H9 (cell line): Measurements from ENCODE around the gene NR1H2. TPM values are rescaled to one million over a fixed set of nuclear protein-coding genes. Genes with fewer than 3 reads are reported as not detected.
A peak's percentile ranks its signal among the peaks of the same experiment; 100 is the strongest.

Experiments
- DNase-seq: peaks from one replicate; pipeline ENCODE4 v3.0.0-alpha.2; 2017
- H2AFZ ChIP-seq: one replicate; pipeline ENCODE4 v1.6.1; 2013; ENCODE audit warnings: mild to moderate bottlenecking, low read length, control low read depth, moderate library complexity
- H2AK5ac ChIP-seq: 2 replicates; pipeline ENCODE4 v1.6.1; 2013; ENCODE audit warnings: low read length, control low read depth, mixed read lengths; ENCODE audit not compliant: insufficient read length
- H2BK120ac ChIP-seq: one replicate; pipeline ENCODE4 v1.6.1; 2013; ENCODE audit warnings: low read depth, mild to moderate bottlenecking, low read length, control low read depth, inconsistent platforms; ENCODE audit not compliant: poor library complexity, severe bottlenecking
- H2BK12ac ChIP-seq: 2 replicates; pipeline ENCODE4 v1.6.1; 2013; ENCODE audit warnings: low read length, control low read depth, mixed read lengths, low read depth; ENCODE audit not compliant: insufficient read length
- H2BK15ac ChIP-seq: 2 replicates; pipeline ENCODE4 v1.6.1; 2013; ENCODE audit warnings: low read depth, low read length, control low read depth
- H2BK20ac ChIP-seq: one replicate; pipeline ENCODE4 v1.6.1; 2013; ENCODE audit warnings: low read depth, mild to moderate bottlenecking, low read length, control low read depth, inconsistent platforms; ENCODE audit not compliant: poor library complexity, severe bottlenecking
- H2BK5ac ChIP-seq: 2 replicates; pipeline ENCODE4 v1.6.1; 2013; ENCODE audit warnings: low read length, control low read depth, mixed read lengths; ENCODE audit not compliant: insufficient read length
- H3K14ac ChIP-seq: 2 replicates; pipeline ENCODE4 v1.6.1; 2013; ENCODE audit warnings: low read length, control low read depth; ENCODE audit not compliant: insufficient read depth
- H3K18ac ChIP-seq: 2 replicates; pipeline ENCODE4 v1.6.1; 2013; ENCODE audit warnings: low read depth, mild to moderate bottlenecking, mixed read lengths, low read length, control low read depth; ENCODE audit not compliant: insufficient read length
- H3K23ac ChIP-seq: 2 replicates; pipeline ENCODE4 v1.6.1; 2013; ENCODE audit warnings: low read length, control low read depth, mixed read lengths, low read depth; ENCODE audit not compliant: insufficient read length
- H3K23me2 ChIP-seq: 2 replicates; pipeline ENCODE4 v1.6.1; 2013; ENCODE audit warnings: low read depth, mild to moderate bottlenecking, mixed read lengths, low read length, control low read depth; ENCODE audit not compliant: insufficient read length, poor library complexity, severe bottlenecking
- H3K27ac ChIP-seq: 2 replicates; pipeline ENCODE4 v1.5.1; 2013; ENCODE audit warnings: low read length, control low read depth, mixed read lengths, low read depth; ENCODE audit not compliant: insufficient read length
- H3K27me3 ChIP-seq: 2 replicates; pipeline ENCODE4 v1.6.1; 2013; ENCODE audit warnings: low read length, control low read depth, inconsistent platforms; ENCODE audit not compliant: insufficient read depth
- H3K4ac ChIP-seq: 2 replicates; pipeline ENCODE4 v1.6.1; 2013; ENCODE audit warnings: low read depth, mild to moderate bottlenecking, control low read depth, inconsistent platforms, low read length, moderate library complexity
- H3K4me1 ChIP-seq: 2 replicates; pipeline ENCODE4 v1.6.1; 2013; ENCODE audit warnings: low read length, control low read depth, inconsistent platforms; ENCODE audit not compliant: insufficient read depth
- H3K4me2 ChIP-seq: 2 replicates; pipeline ENCODE4 v1.6.1; 2013; ENCODE audit warnings: low read length, control low read depth, mixed read lengths; ENCODE audit not compliant: insufficient read length, insufficient read depth
- H3K56ac ChIP-seq: 2 replicates; pipeline ENCODE4 v1.6.1; 2013; ENCODE audit warnings: low read depth, mild to moderate bottlenecking, mixed read lengths, low read length, control low read depth; ENCODE audit not compliant: insufficient read length
- H3K79me1 ChIP-seq: 2 replicates; pipeline ENCODE4 v1.6.1; 2013; ENCODE audit warnings: low read depth, mild to moderate bottlenecking, moderate library complexity, low read length, control low read depth, inconsistent platforms; ENCODE audit not compliant: insufficient read depth, poor library complexity, severe bottlenecking
- H3K79me2 ChIP-seq: 2 replicates; pipeline ENCODE4 v1.6.1; 2013; ENCODE audit warnings: low read length, control low read depth, inconsistent platforms; ENCODE audit not compliant: insufficient read depth
- H3K9ac ChIP-seq: 2 replicates; pipeline ENCODE4 v1.6.1; 2013; ENCODE audit warnings: low read length, control low read depth, mixed read lengths; ENCODE audit not compliant: insufficient read length; ENCODE audit errors: extremely low read depth
- H3K9me3 ChIP-seq: one replicate; pipeline ENCODE4 v1.6.1; 2013; ENCODE audit warnings: low read depth, low read length, inconsistent platforms; ENCODE audit not compliant: control insufficient read depth
- H3T11ph ChIP-seq: one replicate; pipeline ENCODE4 v1.6.1; 2013; ENCODE audit warnings: mild to moderate bottlenecking, low read length, control low read depth, inconsistent platforms
- H4K20me1 ChIP-seq: one replicate; pipeline ENCODE4 v1.6.1; 2013; ENCODE audit not compliant: control insufficient read depth, insufficient read length, insufficient read depth
- H4K5ac ChIP-seq: 2 replicates; pipeline ENCODE4 v1.6.1; 2013; ENCODE audit warnings: low read depth, mild to moderate bottlenecking, mixed read lengths, low read length, control low read depth; ENCODE audit not compliant: insufficient read length
- H4K8ac ChIP-seq: replicated peaks from 2 replicates; pipeline ENCODE4 v1.6.1; 2013; ENCODE audit warnings: low read length, control low read depth, mixed read lengths, low read depth; ENCODE audit not compliant: insufficient read length
- H4K91ac ChIP-seq: 2 replicates; pipeline ENCODE4 v1.6.1; 2013; ENCODE audit warnings: low read depth, mild to moderate bottlenecking, moderate library complexity, mixed read lengths, low read length, control low read depth; ENCODE audit not compliant: insufficient read length
- H3K27ac Mint-ChIP-seq, 3 experiments: 2 replicates in 2 of 3; 3 replicates in 1 of 3; pipeline ENCODE4 v1.8.0; 2020 to 2021; ENCODE audit warnings: mixed read lengths in 3 of 3, mild to moderate bottlenecking in 1 of 3, moderate library complexity in 1 of 3
- H3K27me3 Mint-ChIP-seq: 2 replicates; pipeline ENCODE4 v1.8.0; 2021; ENCODE audit warnings: low read depth, mild to moderate bottlenecking, moderate library complexity, mixed read lengths
- H3K36me3 Mint-ChIP-seq, 3 experiments: 2 replicates in 2 of 3; 3 replicates in 1 of 3; pipeline ENCODE4 v1.8.0; 2020 to 2021; ENCODE audit warnings: low read depth in 3 of 3, mixed read lengths in 3 of 3; ENCODE audit not compliant: insufficient read depth in 1 of 3
- H3K4me1 Mint-ChIP-seq, 2 experiments: 2 replicates each; pipeline ENCODE4 v1.8.0; 2020; ENCODE audit warnings: mixed read lengths in 2 of 2
- H3K4me3 Mint-ChIP-seq, 2 experiments: 2 replicates in 1 of 2; 3 replicates in 1 of 2; pipeline ENCODE4 v1.8.0; 2020 to 2021; ENCODE audit warnings: mild to moderate bottlenecking in 2 of 2, mixed read lengths in 2 of 2, moderate library complexity in 1 of 2
- H3K9me3 Mint-ChIP-seq, 2 experiments: 2 replicates in 1 of 2; 3 replicates in 1 of 2; pipeline ENCODE4 v1.8.0; 2020; ENCODE audit warnings: mild to moderate bottlenecking in 2 of 2, mixed read lengths in 2 of 2, moderate library complexity in 1 of 2
- CTCF ChIP-seq: fragments of 200-600 bp; sonication (generic); conservative IDR thresholded peaks from 3 replicates; pipeline ENCODE4 v1.8.0; 2021; ENCODE audit warnings: antibody characterized with exemption, mild to moderate bottlenecking
- WGBS: extraction: QIAGEN DNeasy Blood & Tissue Kit; methylation state at CpG from one replicate; pipeline ENCODE4 v1.1.7; 2013; ENCODE audit warnings: missing lambda C conversion rate, low lambda C conversion rate, mixed read lengths; ENCODE audit not compliant: insufficient read length; ENCODE audit errors: extremely low coverage; 5-methylcytosine and 5-hydroxymethylcytosine counted together
- total RNA-seq: library from RNA; stranded (reverse); gene quantifications from 2 replicates; pipeline ENCODE4 v1.2.1, GENCODE V29; 2021

The NR1H2 gene
- total RNA-seq, 1 experiment from 2014 or later = 33.2 TPM

GRCh38 chr19:50379602-50380001 lies 3.3 kb downstream of the NR1H2 start:
- Histone ChIP-seq H3K14ac (no peak overlapping the region), H2BK5ac (no peak overlapping the region), H3K4me1 (no peaks in the 10 kb centered on the region), H2BK20ac (no peak overlapping the region), H3K9ac (no peak overlapping the region), H3K56ac (no peak overlapping the region), H3K27ac (no peak overlapping the region), H2AK5ac (no peak overlapping the region), H3K79me1 (no peaks in the 10 kb centered on the region), H3K4me2 (no peak overlapping the region), H4K91ac (no peak overlapping the region), H3K9me3 (no peaks in the 10 kb centered on the region), H2BK120ac (no peak overlapping the region), H4K8ac (no peak overlapping the region), H3K23me2 (peaks cover 7% of the 10 kb centered on the region), H2AFZ (no peak overlapping the region), H3K23ac (no peak overlapping the region), H3K4ac (no peak overlapping the region), H2BK12ac (no peak overlapping the region), H3K27me3 (no peaks in the 10 kb centered on the region), H4K20me1 (no peaks in the 10 kb centered on the region), H3K18ac (no peak overlapping the region), H3K79me2 (no peaks in the 10 kb centered on the region; the same call in 1 of the 2 replicates), H2BK15ac (no peak overlapping the region), H4K5ac (no peak overlapping the region), H3T11ph (no peak overlapping the region)
- peaks cover 0 to 4% of the 10 kb centered on the region in 2 experiments; a peak in 2 of 5 replicates for H3K9me3 Mint-ChIP-seq
- peak; percentile 16; the same call in 1 of the 3 replicates for TF ChIP-seq CTCF
- peaks cover 8 to 18% of the 10 kb centered on the region in 2 experiments for H3K4me1 Mint-ChIP-seq
- H3K36me3 Mint-ChIP-seq = peaks cover 26 to 45% (median 45%) of the 10 kb centered on the region in 3 experiments; a peak in 6 of 7 replicates
- peaks cover 3% of the 10 kb centered on the region; the same call in 1 of the 2 replicates for H3K27me3 Mint-ChIP-seq
- H3K27ac Mint-ChIP-seq = no peak overlapping the region
- no CpG with 5 or more reads among the region's 11 CpGs for WGBS
- H3K4me3 Mint-ChIP-seq = no peak overlapping the region
- DNase-seq = no peak
